IMR-90 (cell line): ENCODE results near the gene IRF2. TPM values are rescaled to one million over a fixed set of nuclear protein-coding genes. Genes with fewer than 3 reads are reported as not detected.

Experiments
- ATAC-seq: fragments of 200-7000 bp; cut with Tn5 transposase; 2 replicates; pipeline ENCODE4 v1.9.1; 2020; ENCODE audit warnings: low read depth, mild to moderate bottlenecking, moderate library complexity
- BruUV-seq: library from RNA; stranded (reverse); fragments of 400-500 nt; replicated peaks from 2 replicates; lab custom pipeline; 2021; lab: Mats Ljungman, UMichigan
- CTCF ChIA-PET: fragments of 300-600 bp; formaldehyde crosslinking; extraction: SDS; loops from one replicate; lab custom pipeline; 2021; ENCODE audit warnings: antibody characterized with exemption; lab: Yijun Ruan, JAX
- POLR2A ChIA-PET: fragments of 300-600 bp; sonication (Branson Sonifier 250); formaldehyde crosslinking; loops from one replicate; lab custom pipeline; 2022; ENCODE audit warnings: antibody characterized with exemption; ENCODE audit not compliant: unreplicated experiment; lab: Charles Lee
- DNase-seq: peaks from one replicate; pipeline ENCODE4 v3.0.0; 2013
- H2AFZ ChIP-seq: replicated peaks from 2 replicates; pipeline ENCODE3; 2013; ENCODE audit warnings: low read length, mild to moderate bottlenecking; ENCODE audit not compliant: poor library complexity
- H2AK5ac ChIP-seq: 2 replicates; pipeline ENCODE4 v1.6.1; 2013; ENCODE audit warnings: low read depth, low read length, inconsistent platforms
- H2AK9ac ChIP-seq: replicated peaks from 2 replicates; pipeline ENCODE3; 2013; ENCODE audit warnings: mild to moderate bottlenecking, low read depth, low read length, moderate library complexity; ENCODE audit not compliant: poor library complexity
- H2BK120ac ChIP-seq: 2 replicates; pipeline ENCODE4 v1.6.1; 2013; ENCODE audit warnings: low read depth, low read length, inconsistent platforms
- H2BK15ac ChIP-seq: 3 replicates; pipeline ENCODE4 v1.6.1; 2013; ENCODE audit warnings: low read depth, low read length, inconsistent platforms
- H2BK20ac ChIP-seq: 2 replicates; pipeline ENCODE4 v1.6.1; 2013; ENCODE audit warnings: low read depth, mild to moderate bottlenecking, inconsistent platforms, low read length, moderate library complexity
- H2BK5ac ChIP-seq: 2 replicates; pipeline ENCODE4 v1.6.1; 2013; ENCODE audit warnings: mild to moderate bottlenecking, low read depth, low read length, inconsistent platforms; ENCODE audit not compliant: poor library complexity, severe bottlenecking
- H3K14ac ChIP-seq: replicated peaks from 2 replicates; pipeline ENCODE4 v1.6.1; 2013; ENCODE audit warnings: low read depth, low read length, inconsistent platforms
- H3K18ac ChIP-seq: 2 replicates; pipeline ENCODE4 v1.6.1; 2013; ENCODE audit warnings: low read depth, low read length, control low read depth
- H3K23ac ChIP-seq: 2 replicates; pipeline ENCODE4 v1.6.1; 2013; ENCODE audit warnings: low read depth, low read length, inconsistent platforms
- H3K27ac ChIP-seq: 2 replicates; pipeline ENCODE4 v1.5.1; 2013; ENCODE audit warnings: mild to moderate bottlenecking, control low read depth, low read length; ENCODE audit not compliant: insufficient read depth
- H3K27me3 ChIP-seq: 2 replicates; pipeline ENCODE4 v1.6.1; 2013; ENCODE audit warnings: low read length; ENCODE audit not compliant: control insufficient read depth, insufficient read depth
- H3K36me3 ChIP-seq: 2 replicates; pipeline ENCODE4 v1.6.1; 2013; ENCODE audit warnings: low read length, mixed read lengths; ENCODE audit not compliant: control insufficient read depth, insufficient read depth
- H3K4ac ChIP-seq: 2 replicates; pipeline ENCODE4 v1.6.1; 2013; ENCODE audit warnings: low read depth, low read length, inconsistent platforms
- H3K4me1 ChIP-seq: 2 replicates; pipeline ENCODE4 v1.6.1; 2013; ENCODE audit warnings: low read length, mixed read lengths; ENCODE audit not compliant: control insufficient read depth, insufficient read depth
- H3K4me2 ChIP-seq: 2 replicates; pipeline ENCODE4 v1.6.1; 2013; ENCODE audit warnings: low read depth, mild to moderate bottlenecking, control low read depth, low read length, moderate library complexity
- H3K4me3 ChIP-seq: 2 replicates; pipeline ENCODE4 v1.5.1; 2013; ENCODE audit warnings: low read depth, mild to moderate bottlenecking, control low read depth, low read length, moderate library complexity; ENCODE audit not compliant: insufficient read depth
- H3K56ac ChIP-seq: 2 replicates; pipeline ENCODE4 v1.6.1; 2013; ENCODE audit warnings: low read length, inconsistent platforms; ENCODE audit not compliant: insufficient read depth; ENCODE audit errors: extremely low read depth
- H3K79me1 ChIP-seq, 2 experiments: 2 replicates each; pipeline ENCODE4 v1.6.1; 2013; ENCODE audit warnings: low read length in 2 of 2, inconsistent platforms in 1 of 2, low read depth in 1 of 2
- H3K9ac ChIP-seq: 2 replicates; pipeline ENCODE4 v1.6.1; 2013; ENCODE audit warnings: low read depth, low read length, control low read depth
- H3K9me1 ChIP-seq: 2 replicates; pipeline ENCODE4 v1.6.1; 2013; ENCODE audit warnings: low read length, inconsistent platforms; ENCODE audit not compliant: insufficient read depth
- H3K9me3 ChIP-seq: 2 replicates; pipeline ENCODE4 v1.6.1; 2013; ENCODE audit warnings: low read length; ENCODE audit not compliant: control insufficient read depth, insufficient read depth
- H4K20me1 ChIP-seq: 2 replicates; pipeline ENCODE4 v1.6.1; 2013; ENCODE audit warnings: low read length, inconsistent platforms; ENCODE audit not compliant: insufficient read depth
- H4K5ac ChIP-seq: 2 replicates; pipeline ENCODE4 v1.6.1; 2013; ENCODE audit warnings: mild to moderate bottlenecking, low read depth, low read length, control low read depth
- H4K8ac ChIP-seq, 2 experiments: 2 replicates each; pipeline ENCODE4 v1.6.1; 2013; ENCODE audit warnings: low read depth in 2 of 2, low read length in 2 of 2, control low read depth in 1 of 2, inconsistent platforms in 1 of 2
- H4K91ac ChIP-seq: 2 replicates; pipeline ENCODE4 v1.6.1; 2013; ENCODE audit warnings: low read depth, low read length, inconsistent platforms; ENCODE audit not compliant: insufficient read depth
- BHLHE40 ChIP-seq: fragments of 150-350 bp; IDR thresholded peaks from 2 replicates; pipeline ENCODE4 v1.6.1; 2016; ENCODE audit warnings: mild to moderate bottlenecking, low read depth, low read length
- CEBPB ChIP-seq: IDR thresholded peaks from 2 replicates; pipeline ENCODE4 v1.6.1; 2012; ENCODE audit warnings: low read depth, low read length, improper control_type of control experiment
- CHD1 ChIP-seq: IDR thresholded peaks from 2 replicates; pipeline ENCODE4 v1.6.1; 2012; ENCODE audit warnings: low read depth, low read length, improper control_type of control experiment
- CTCF ChIP-seq: conservative IDR thresholded peaks from 2 replicates; pipeline ENCODE4 v1.5.1; 2012; ENCODE audit warnings: mild to moderate bottlenecking, low read depth, low read length, improper control_type of control experiment
- FOS ChIP-seq: fragments of 150-350 bp; IDR thresholded peaks from 2 replicates; pipeline ENCODE4 v1.6.1; 2016; ENCODE audit warnings: low read depth, low read length
- MAFK ChIP-seq: IDR thresholded peaks from 2 replicates; pipeline ENCODE4 v1.6.1; 2012; ENCODE audit warnings: low read depth, low read length, improper control_type of control experiment
- MAZ ChIP-seq: IDR thresholded peaks from 2 replicates; pipeline ENCODE4 v1.6.1; 2012; ENCODE audit warnings: low read depth, mild to moderate bottlenecking, low read length, improper control_type of control experiment, moderate library complexity, borderline replicate concordance
- MXI1 ChIP-seq: IDR thresholded peaks from 2 replicates; pipeline ENCODE4 v1.6.1; 2012; ENCODE audit warnings: low read depth, mild to moderate bottlenecking, low read length, moderate library complexity, borderline replicate concordance
- NFE2L2 ChIP-seq: fragments of 150-350 bp; IDR thresholded peaks from 2 replicates; pipeline ENCODE4 v1.6.1; 2016; ENCODE audit warnings: low read depth, mild to moderate bottlenecking, low read length
- POLR2A ChIP-seq: IDR thresholded peaks from 2 replicates; pipeline ENCODE4 v1.6.1; 2012; ENCODE audit warnings: mild to moderate bottlenecking, low read depth, low read length
- RAD21 ChIP-seq: IDR thresholded peaks from 2 replicates; pipeline ENCODE4 v1.6.1; 2012; ENCODE audit warnings: low read length, improper control_type of control experiment
- RCOR1 ChIP-seq: IDR thresholded peaks from 2 replicates; pipeline ENCODE4 v1.6.1; 2012; ENCODE audit warnings: mild to moderate bottlenecking, low read length, improper control_type of control experiment; ENCODE audit not compliant: insufficient replicate concordance
- RFX5 ChIP-seq: IDR thresholded peaks from 2 replicates; pipeline ENCODE4 v1.8.0; 2012; ENCODE audit warnings: low read depth, mild to moderate bottlenecking, low read length, moderate library complexity
- SMC3 ChIP-seq: fragments of 150-350 bp; IDR thresholded peaks from 2 replicates; pipeline ENCODE4 v1.6.1; 2016; ENCODE audit warnings: low read depth, mild to moderate bottlenecking, antibody characterized with exemption, low read length, moderate library complexity
- USF2 ChIP-seq: fragments of 150-350 bp; IDR thresholded peaks from 2 replicates; pipeline ENCODE4 v1.6.1; 2017; ENCODE audit warnings: mild to moderate bottlenecking, antibody characterized with exemption, low read length, low read depth
- WGBS, 2 experiments: methylation state at CpG; one replicate each; pipeline versions ENCODE4 v1.1.5 to v1.1.7; 2013; ENCODE audit warnings: missing lambda C conversion rate in 2 of 2; ENCODE audit not compliant: insufficient read length in 1 of 2; ENCODE audit errors: extremely low coverage in 2 of 2; 5-methylcytosine and 5-hydroxymethylcytosine counted together
- dilution Hi-C: fragments of 300-500 bp; cut with HindIII; formaldehyde crosslinking; loops from one replicate; pipeline ENCODE4 v1.14.3; 2018; ENCODE audit warnings: low sequenced_read_pairs; ENCODE audit not compliant: unreplicated experiment
- in situ Hi-C: fragments of 300-500 bp; cut with MboI; formaldehyde crosslinking; loops from 3 replicates; pipeline ENCODE4 v1.14.3; 2019; ENCODE audit warnings: low sequenced_read_pairs, inconsistent platforms, mixed read lengths
- intact Hi-C: fragments of 100-400 bp; cut with micrococcal nuclease; formaldehyde crosslinking; loops from 2 replicates; pipeline ENCODE4 v1.10.0; 2022
- polyA plus RNA-seq, 3 experiments: library from polyadenylated mRNA; depleted of rRNA; stranded (reverse); fragments of >200 nt; gene quantifications; 2 replicates each; pipeline ENCODE4 v1.2.3, GENCODE V29; 2012; ENCODE audit warnings: low replicate concordance in 1 of 3
- total RNA-seq: library from RNA; depleted of rRNA; stranded (reverse); fragments of >200 nt; gene quantifications from 2 replicates; pipeline ENCODE4 v1.2.3, GENCODE V29; 2012

Gene IRF2
- total and polyA plus RNA-seq, 2 of the 4 experiments (the other 2 are of a cell fraction): 16.5 to 21.9 TPM

GRCh38 chr4:184351560-184352451 is 122.5 kb downstream of the IRF2 start:
- H2BK120ac ChIP-seq: no peak overlapping the region
- dilution Hi-C loops: no loop called here
- CTCF ChIA-PET: no interaction called here
- no peak for TF ChIP-seq NFE2L2
- TF ChIP-seq MXI1: no peak
- TF ChIP-seq MAFK: no peak
- TF ChIP-seq POLR2A: no peak
- TF ChIP-seq CHD1: no peak
- TF ChIP-seq RCOR1: no peak
- TF ChIP-seq FOS: no peak
- no peak for TF ChIP-seq MAZ
- TF ChIP-seq USF2: no peak
- no peak for TF ChIP-seq RAD21
- no peak for TF ChIP-seq CTCF
- no peak for TF ChIP-seq SMC3
- no peak for TF ChIP-seq CEBPB
- TF ChIP-seq RFX5: no peak
- TF ChIP-seq BHLHE40: no peak

More at GRCh38 chr4:184351560-184352451, 122.5 kb downstream of the IRF2 start:
- in situ Hi-C loops: no loop called here
- no peak overlapping the region for H3K4me3 ChIP-seq
- H3K9ac ChIP-seq: no peak overlapping the region
- no peaks in the 10 kb centered on the region for H3K79me1 ChIP-seq
- H3K27me3 ChIP-seq: no peaks in the 10 kb centered on the region
- H4K20me1 ChIP-seq: no peaks in the 10 kb centered on the region
- no peak overlapping the region for H2BK15ac ChIP-seq
- H2AFZ ChIP-seq: no peak overlapping the region
- no peak overlapping the region for H3K18ac ChIP-seq
- H4K91ac ChIP-seq: no peak overlapping the region
- no peak overlapping the region for H3K14ac ChIP-seq
- ATAC-seq (no peak), DNase-seq (no peak)
- 100% methylated on average over 1 of the region's 19 CpGs; no CpG with 5 or more reads in 1 of the 2 experiments for WGBS, 2 experiments
- no peak overlapping the region for H3K27ac ChIP-seq
- no peaks in the 10 kb centered on the region for H3K36me3 ChIP-seq
- no peaks in the 10 kb centered on the region for H3K9me3 ChIP-seq
- no peak overlapping the region for H2BK5ac ChIP-seq
- POLR2A ChIA-PET: interaction anchor here (0.5 kb wide), 1 partner anchor 101 kb away, joined by 3 read pairs; no protein-coding TSS in a partner anchor
- peak overlapping the region; percentile 25; the same call in 1 of the 2 replicates for H2AK5ac ChIP-seq
- H4K8ac ChIP-seq: no peak overlapping the region
- H3K9me1 ChIP-seq: peaks cover 10% of the 10 kb centered on the region; the same call in 1 of the 2 replicates
- no peak overlapping the region for H2AK9ac ChIP-seq
- no peak overlapping the region for H3K56ac ChIP-seq
- no peak overlapping the region for H3K23ac ChIP-seq
- no TSS peak for BruUV-seq
- intact Hi-C loops: no loop called here
- H4K5ac ChIP-seq: no peak overlapping the region
- no peak overlapping the region for H2BK20ac ChIP-seq
- peaks cover 23% of the 10 kb centered on the region for H3K4me1 ChIP-seq
- H3K4ac ChIP-seq: no peak overlapping the region
- H3K4me2 ChIP-seq: no peak overlapping the region
